ACC112 (cell line): ENCODE results near the gene FKBP14.

Source experiments
- H2AFZ ChIP-seq: fragments of 200-600 bp; sonication (generic); one replicate; pipeline ENCODE4 v1.6.0; 2017; ENCODE audit warnings: antibody characterized with exemption, low read length; ENCODE audit not compliant: unreplicated experiment
- H3K27ac ChIP-seq: fragments of 200-600 bp; sonication (generic); 2 replicates; pipeline ENCODE4 v1.5.1; 2014; ENCODE audit warnings: low read depth, mild to moderate bottlenecking, antibody characterized with exemption, low read length, moderate library complexity
- H3K27me3 ChIP-seq: fragments of 200-600 bp; sonication (generic); 2 replicates; pipeline ENCODE4 v1.6.1; 2014; ENCODE audit warnings: mild to moderate bottlenecking, antibody characterized with exemption, low read length, moderate library complexity, mixed read lengths; ENCODE audit not compliant: insufficient read depth
- H3K36me3 ChIP-seq: fragments of 200-600 bp; sonication (generic); 2 replicates; pipeline ENCODE4 v1.6.1; 2016; ENCODE audit warnings: mild to moderate bottlenecking, antibody characterized with exemption, low read length, moderate library complexity, mixed read lengths; ENCODE audit not compliant: insufficient read depth
- H3K4me1 ChIP-seq: fragments of 200-600 bp; sonication (generic); one replicate; pipeline ENCODE4 v1.6.1; 2016; ENCODE audit warnings: low read length, mixed read lengths; ENCODE audit not compliant: insufficient read depth, unreplicated experiment, control insufficient read depth
- H3K4me3 ChIP-seq: fragments of 200-600 bp; sonication (generic); 2 replicates; pipeline ENCODE4 v1.5.1; 2014; ENCODE audit warnings: mild to moderate bottlenecking, low read depth, low read length
- H3K79me2 ChIP-seq: fragments of 200-600 bp; sonication (generic); one replicate; pipeline ENCODE4 v1.6.0; 2016; ENCODE audit warnings: low read length; ENCODE audit not compliant: control insufficient read depth, unreplicated experiment, insufficient read depth

Gene FKBP14

DNA sequence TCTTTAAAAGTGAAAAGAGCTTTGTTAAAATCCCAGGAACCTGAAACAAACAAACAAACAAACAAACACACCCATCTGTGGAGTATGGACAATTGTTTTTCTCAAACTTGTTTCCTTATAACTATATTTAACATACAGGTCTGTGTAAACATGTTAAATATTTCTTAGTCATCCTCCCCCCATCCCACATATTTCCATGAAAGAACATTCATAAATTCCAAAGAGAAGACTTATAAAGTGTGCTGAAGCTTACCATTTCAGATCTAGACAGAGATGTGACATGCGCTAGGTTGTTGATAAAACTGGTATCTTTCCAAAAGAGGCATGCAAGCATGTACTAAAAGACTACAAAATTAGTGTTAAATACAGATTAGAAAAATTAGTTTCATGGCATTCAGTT, 6.5 kb downstream of the FKBP14 start:
- peaks cover 25% of the 10 kb centered on the region for H3K4me1 ChIP-seq
- no peaks in the 10 kb centered on the region for H3K36me3 ChIP-seq
- peaks cover 19% of the 10 kb centered on the region for H3K79me2 ChIP-seq
- no peak overlapping the region for H3K4me3 ChIP-seq
- peak overlapping the region; percentile 24; the same call in 1 of the 2 replicates for H3K27ac ChIP-seq
- no peaks in the 10 kb centered on the region for H3K27me3 ChIP-seq
- H2AFZ ChIP-seq: no peak overlapping the region

DNA sequence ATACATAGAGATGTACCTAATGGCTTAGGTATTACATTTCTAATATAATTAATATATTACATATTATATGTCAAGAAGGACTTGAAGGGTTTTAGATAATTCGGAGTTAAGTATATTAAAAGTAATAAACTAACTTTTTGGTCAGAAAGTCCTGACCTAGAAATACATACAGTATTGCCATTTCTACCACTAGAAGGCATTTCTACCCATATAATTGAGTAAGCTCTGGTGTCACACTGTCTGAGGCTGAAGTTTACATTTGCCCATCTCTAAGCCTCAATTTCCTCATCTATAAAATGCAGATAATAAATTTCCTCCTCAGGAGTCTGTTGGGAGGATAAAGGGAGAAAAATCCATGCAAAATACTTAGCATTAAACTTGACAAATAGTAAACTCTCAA, 7.1 kb downstream of the FKBP14 start:
- no peak overlapping the region for H3K4me3 ChIP-seq
- no peaks in the 10 kb centered on the region for H3K27me3 ChIP-seq
- H3K27ac ChIP-seq: no peak overlapping the region
- H3K36me3 ChIP-seq: no peaks in the 10 kb centered on the region; the same call in 1 of the 2 replicates
- no peak overlapping the region for H2AFZ ChIP-seq
- H3K79me2 ChIP-seq: peaks cover 14% of the 10 kb centered on the region
- peaks cover 21% of the 10 kb centered on the region for H3K4me1 ChIP-seq

DNA sequence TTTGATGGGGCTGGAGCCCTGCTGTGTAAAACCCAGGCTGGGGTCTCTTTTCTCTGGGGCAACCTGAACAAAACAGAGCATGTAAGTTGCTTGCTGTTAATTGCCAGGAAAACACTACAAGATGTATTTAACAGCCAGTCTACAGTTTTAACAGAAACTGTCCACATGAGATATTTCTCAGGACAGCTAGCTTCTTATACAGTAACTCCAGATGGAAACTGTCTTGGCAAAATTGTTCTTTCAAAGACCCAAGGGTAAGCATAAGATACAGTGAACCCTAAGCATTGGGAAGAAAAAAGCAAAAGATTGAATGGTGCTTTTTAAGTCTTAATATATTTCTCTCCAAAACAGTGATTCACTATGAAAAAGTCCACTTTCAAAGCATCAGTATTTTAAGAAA, 8.1 kb downstream of the FKBP14 start:
- no peaks in the 10 kb centered on the region; the same call in 1 of the 2 replicates for H3K36me3 ChIP-seq
- H3K79me2 ChIP-seq: peaks cover 5% of the 10 kb centered on the region
- H2AFZ ChIP-seq: no peak overlapping the region
- H3K4me1 ChIP-seq: peaks cover 21% of the 10 kb centered on the region
- no peak overlapping the region for H3K4me3 ChIP-seq
- no peaks in the 10 kb centered on the region for H3K27me3 ChIP-seq
- no peak overlapping the region for H3K27ac ChIP-seq

DNA sequence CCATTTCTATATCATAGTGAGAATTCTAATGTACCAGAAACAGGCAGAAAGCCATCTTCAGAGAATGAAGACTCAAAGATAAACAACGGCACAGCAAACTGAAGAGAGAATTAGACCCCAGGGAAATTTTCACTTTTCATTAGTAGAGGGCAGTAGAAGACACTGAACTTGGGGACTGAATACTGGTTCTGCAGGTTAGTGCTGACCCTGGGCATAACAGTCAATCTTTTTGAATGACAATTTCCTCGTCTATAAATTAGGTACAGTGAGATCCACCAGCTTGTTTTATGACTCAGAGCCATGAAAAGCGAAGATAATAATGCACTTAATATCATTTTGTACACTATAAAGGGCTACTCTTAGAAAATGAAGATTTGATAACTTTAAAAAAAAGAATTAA, 13.7 kb downstream of the FKBP14 start:
- Histone ChIP-seq H3K27me3 (no peaks in the 10 kb centered on the region), H3K36me3 (no peaks in the 10 kb centered on the region; the same call in 1 of the 2 replicates), H2AFZ (no peak overlapping the region), H3K79me2 (no peaks in the 10 kb centered on the region), H3K4me1 (no peaks in the 10 kb centered on the region), H3K4me3 (no peak overlapping the region), H3K27ac (no peak overlapping the region)

DNA sequence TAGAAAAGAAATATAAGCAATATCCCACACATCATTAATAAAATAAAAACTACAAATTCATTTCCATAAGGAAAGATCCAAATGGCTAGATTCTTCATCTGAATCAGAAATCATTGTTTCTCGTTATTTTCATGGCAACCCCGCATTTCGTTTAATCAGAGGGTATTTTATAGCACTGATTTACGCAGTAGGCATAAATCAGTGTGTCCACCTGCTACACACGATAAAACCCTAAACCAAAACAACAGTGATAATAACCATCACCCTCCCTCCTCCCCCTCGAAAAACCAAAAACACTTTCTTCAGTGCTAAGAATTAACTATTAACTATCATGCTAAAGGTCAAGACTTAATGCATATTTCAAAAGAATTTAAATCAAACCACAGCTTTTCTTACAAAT, 16.5 kb downstream of the FKBP14 start:
- no peak overlapping the region for H3K27ac ChIP-seq

DNA sequence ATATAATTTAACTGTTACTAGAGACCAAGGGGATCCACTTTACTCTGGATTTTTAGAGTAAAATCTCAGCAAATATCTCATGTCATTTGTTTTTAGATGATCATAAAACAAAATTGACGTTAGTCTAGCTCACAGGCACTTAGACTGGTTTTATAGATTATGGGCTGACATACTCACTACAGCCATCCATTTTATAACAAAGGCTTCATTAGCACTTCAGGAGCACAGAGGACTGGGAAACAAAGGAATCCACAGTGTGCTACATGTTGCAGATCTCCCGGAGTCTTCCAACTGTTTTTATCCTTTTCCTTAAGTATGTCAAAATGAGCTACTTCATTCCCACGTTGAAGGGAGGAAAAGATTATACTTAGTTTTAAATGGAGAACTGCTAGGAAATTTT, 21.0 kb downstream of the FKBP14 start:
- H3K27me3 ChIP-seq: no peaks in the 10 kb centered on the region
- H3K4me3 ChIP-seq: no peak overlapping the region
- no peaks in the 10 kb centered on the region for H3K36me3 ChIP-seq
- H2AFZ ChIP-seq: no peak overlapping the region
- no peak overlapping the region for H3K27ac ChIP-seq
- H3K4me1 ChIP-seq: no peaks in the 10 kb centered on the region
- H3K79me2 ChIP-seq: no peaks in the 10 kb centered on the region

More for the DNA sequence above, 16.5 kb downstream of the FKBP14 start:
- no peaks in the 10 kb centered on the region for H3K27me3 ChIP-seq
- no peaks in the 10 kb centered on the region; the same call in 1 of the 2 replicates for H3K36me3 ChIP-seq
- H3K4me3 ChIP-seq: no peak overlapping the region
- H2AFZ ChIP-seq: no peak overlapping the region
- H3K79me2 ChIP-seq: no peaks in the 10 kb centered on the region
- no peaks in the 10 kb centered on the region for H3K4me1 ChIP-seq

DNA sequence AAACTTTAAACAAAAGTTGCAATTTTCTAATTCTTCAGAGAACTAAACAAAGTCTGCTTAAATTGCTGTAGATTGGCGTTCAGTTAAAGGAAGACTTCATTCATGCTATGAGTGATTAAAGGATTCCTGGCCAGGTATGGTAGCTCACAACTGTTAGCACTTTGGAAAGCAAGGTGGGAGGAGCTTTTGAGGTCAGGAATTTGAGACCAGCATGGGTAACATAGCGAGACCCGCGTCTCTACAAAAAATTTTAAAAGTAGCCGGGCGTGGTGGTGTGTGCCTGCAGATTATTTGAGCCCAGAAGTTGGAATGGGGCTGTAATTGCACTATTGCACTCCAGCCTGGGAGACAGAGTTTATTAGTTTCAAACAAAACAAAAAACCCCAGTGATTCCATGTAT, 23.4 kb downstream of the FKBP14 start:
- no peaks in the 10 kb centered on the region for H3K27me3 ChIP-seq
- H3K4me1 ChIP-seq: no peaks in the 10 kb centered on the region
- H3K4me3 ChIP-seq: no peak overlapping the region
- no peak overlapping the region for H3K27ac ChIP-seq
- no peaks in the 10 kb centered on the region for H3K79me2 ChIP-seq
- no peak overlapping the region for H2AFZ ChIP-seq
- no peaks in the 10 kb centered on the region for H3K36me3 ChIP-seq

DNA sequence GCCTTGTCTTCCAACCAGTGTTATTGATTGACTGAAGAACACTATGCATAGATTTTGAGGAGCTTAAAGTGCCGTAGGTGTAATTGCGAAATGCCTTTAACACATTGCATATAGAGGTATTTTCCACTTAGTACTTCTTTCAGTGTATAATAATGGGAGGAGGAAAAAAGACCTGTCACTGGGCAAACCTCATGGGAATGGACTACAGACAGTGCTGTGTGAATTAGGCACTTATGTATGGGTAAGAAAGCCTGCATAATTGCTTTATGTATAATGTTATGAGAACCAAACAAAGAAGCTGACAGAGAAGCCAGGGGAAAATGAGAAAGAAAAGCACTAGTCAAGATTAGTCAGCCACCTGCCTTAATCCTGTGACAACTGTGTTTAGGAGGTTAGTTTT, 24.5 kb downstream of the FKBP14 start:
- Histone ChIP-seq H3K36me3 (no peaks in the 10 kb centered on the region), H3K27me3 (no peaks in the 10 kb centered on the region), H2AFZ (no peak overlapping the region), H3K4me3 (no peak overlapping the region), H3K79me2 (no peaks in the 10 kb centered on the region), H3K27ac (no peak overlapping the region), H3K4me1 (no peaks in the 10 kb centered on the region)

DNA sequence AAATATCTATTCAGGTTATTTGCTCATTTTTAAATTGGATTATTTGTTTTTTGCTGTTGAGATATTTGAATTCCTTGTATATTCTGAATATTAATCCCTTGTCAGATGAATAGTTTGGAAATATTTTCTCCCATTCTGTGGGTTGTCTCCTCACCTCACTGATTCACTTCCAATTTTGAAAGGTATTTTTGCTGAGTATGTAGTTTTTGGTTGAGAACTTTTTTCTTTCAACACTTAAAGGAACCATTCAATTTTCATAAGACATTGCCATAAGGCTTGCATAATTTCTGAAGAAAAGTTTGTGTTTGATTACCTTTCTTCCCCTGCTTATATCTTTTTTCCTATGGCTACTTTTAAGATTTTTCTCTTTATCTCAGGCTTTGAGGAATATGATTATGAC, 28.0 kb downstream of the FKBP14 start:
- H3K4me1 ChIP-seq: no peaks in the 10 kb centered on the region
- no peaks in the 10 kb centered on the region for H3K79me2 ChIP-seq
- peaks cover 5% of the 10 kb centered on the region; the same call in 1 of the 2 replicates for H3K36me3 ChIP-seq
- no peaks in the 10 kb centered on the region for H3K27me3 ChIP-seq
- no peak overlapping the region for H3K27ac ChIP-seq
- no peak overlapping the region for H3K4me3 ChIP-seq
- no peak overlapping the region for H2AFZ ChIP-seq

DNA sequence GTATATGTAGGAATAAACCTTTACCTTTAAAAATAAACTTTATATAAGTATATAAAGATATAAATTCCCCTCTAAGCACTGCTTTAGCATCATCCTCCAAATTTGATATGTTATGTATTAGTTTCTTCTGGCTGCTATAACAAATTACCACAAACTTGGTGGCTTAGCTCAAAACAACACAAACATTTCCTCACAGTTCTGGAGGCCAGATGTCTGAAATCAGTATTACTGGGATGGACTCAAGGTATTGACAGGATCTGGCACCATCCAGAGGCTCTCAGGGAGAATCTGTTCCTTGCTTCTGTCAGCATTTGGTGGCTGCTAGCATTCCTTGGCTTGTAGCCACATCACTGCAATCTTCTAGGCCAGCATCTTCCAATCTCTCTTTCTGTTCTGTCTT, 30.2 kb downstream of the FKBP14 start:
- no peaks in the 10 kb centered on the region for H3K79me2 ChIP-seq
- no peak overlapping the region for H2AFZ ChIP-seq
- H3K27ac ChIP-seq: no peak overlapping the region
- H3K4me1 ChIP-seq: no peaks in the 10 kb centered on the region
- no peaks in the 10 kb centered on the region for H3K27me3 ChIP-seq
- H3K4me3 ChIP-seq: no peak overlapping the region
- H3K36me3 ChIP-seq: peaks cover 5% of the 10 kb centered on the region; the same call in 1 of the 2 replicates

DNA sequence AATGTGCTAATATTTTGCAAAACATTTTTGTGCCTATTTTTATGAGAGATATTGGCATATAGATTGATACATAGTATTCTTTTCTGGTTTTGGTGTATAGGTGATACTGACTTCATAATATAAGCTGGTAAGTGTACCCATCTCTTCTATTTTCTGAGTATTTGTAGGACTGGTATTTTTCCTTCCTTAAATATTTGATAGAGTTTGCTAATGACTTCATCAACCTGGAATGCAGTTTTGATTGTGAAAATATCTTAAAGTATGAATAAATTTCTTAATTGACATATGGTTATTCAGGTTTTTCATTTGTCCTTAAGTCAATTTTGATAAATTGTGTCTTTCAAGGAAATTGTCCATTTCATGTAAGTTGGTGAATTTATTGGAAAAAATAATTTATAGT, 30.9 kb downstream of the FKBP14 start:
- no peak overlapping the region for H2AFZ ChIP-seq

More for the DNA sequence above, 30.9 kb downstream of the FKBP14 start:
- Histone ChIP-seq H3K27me3 (no peaks in the 10 kb centered on the region), H3K4me1 (no peaks in the 10 kb centered on the region), H3K36me3 (peaks cover 5% of the 10 kb centered on the region; the same call in 1 of the 2 replicates), H3K79me2 (peaks cover 7% of the 10 kb centered on the region), H3K4me3 (no peak overlapping the region), H3K27ac (no peak overlapping the region)
